LNCaP clone FGC (cell line): Measurements from ENCODE around the gene GRIK1.
"Not testable (repeated sequence)": the region's sequence is repeated elsewhere in the genome, so short reads cannot be mapped to it uniquely, and the experiment has no call there.

Experiments used
- DNase-seq: peaks from one replicate; pipeline ENCODE4 v3.0.0-alpha.2; 2011; ENCODE audit warnings: low read depth
- H3K4me3 ChIP-seq: 2 replicates; pipeline ENCODE4 v1.5.1; 2011; ENCODE audit warnings: mild to moderate bottlenecking, low read depth, low read length, control low read depth
- TF ChIP-seq, protein P1 (sequence below): IDR thresholded peaks from 2 replicates; pipeline ENCODE4 v1.5.1; 2012; ENCODE audit warnings: mild to moderate bottlenecking; ENCODE audit not compliant: control insufficient read depth, insufficient read depth; ENCODE audit errors: extremely low read depth

The GRIK1 gene

DNA sequence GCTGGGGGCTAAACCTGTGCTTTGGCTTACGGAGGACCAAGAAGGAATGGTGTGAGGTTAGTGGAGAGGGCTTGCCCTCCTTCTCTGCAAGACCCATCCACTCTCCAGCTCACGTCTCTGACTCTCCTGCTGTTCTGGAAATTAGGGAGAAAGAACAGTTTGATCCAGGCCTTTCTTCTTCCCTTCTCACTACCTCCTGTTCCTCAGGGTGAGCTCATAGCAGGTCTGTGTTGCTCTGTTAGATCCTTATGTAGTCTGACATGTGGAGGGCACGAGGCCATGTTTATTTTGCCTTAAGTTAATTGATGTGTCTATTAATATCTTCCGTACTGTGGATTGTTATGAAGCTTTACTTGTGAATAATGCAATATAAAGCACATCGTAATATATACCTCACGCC, 315.0 kb downstream of the GRIK1 start:
- TF ChIP-seq, protein P1, sequence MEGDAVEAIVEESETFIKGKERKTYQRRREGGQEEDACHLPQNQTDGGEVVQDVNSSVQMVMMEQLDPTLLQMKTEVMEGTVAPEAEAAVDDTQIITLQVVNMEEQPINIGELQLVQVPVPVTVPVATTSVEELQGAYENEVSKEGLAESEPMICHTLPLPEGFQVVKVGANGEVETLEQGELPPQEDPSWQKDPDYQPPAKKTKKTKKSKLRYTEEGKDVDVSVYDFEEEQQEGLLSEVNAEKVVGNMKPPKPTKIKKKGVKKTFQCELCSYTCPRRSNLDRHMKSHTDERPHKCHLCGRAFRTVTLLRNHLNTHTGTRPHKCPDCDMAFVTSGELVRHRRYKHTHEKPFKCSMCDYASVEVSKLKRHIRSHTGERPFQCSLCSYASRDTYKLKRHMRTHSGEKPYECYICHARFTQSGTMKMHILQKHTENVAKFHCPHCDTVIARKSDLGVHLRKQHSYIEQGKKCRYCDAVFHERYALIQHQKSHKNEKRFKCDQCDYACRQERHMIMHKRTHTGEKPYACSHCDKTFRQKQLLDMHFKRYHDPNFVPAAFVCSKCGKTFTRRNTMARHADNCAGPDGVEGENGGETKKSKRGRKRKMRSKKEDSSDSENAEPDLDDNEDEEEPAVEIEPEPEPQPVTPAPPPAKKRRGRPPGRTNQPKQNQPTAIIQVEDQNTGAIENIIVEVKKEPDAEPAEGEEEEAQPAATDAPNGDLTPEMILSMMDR: no peak
- no peak overlapping the region for H3K4me3 ChIP-seq
- no peak for DNase-seq

DNA sequence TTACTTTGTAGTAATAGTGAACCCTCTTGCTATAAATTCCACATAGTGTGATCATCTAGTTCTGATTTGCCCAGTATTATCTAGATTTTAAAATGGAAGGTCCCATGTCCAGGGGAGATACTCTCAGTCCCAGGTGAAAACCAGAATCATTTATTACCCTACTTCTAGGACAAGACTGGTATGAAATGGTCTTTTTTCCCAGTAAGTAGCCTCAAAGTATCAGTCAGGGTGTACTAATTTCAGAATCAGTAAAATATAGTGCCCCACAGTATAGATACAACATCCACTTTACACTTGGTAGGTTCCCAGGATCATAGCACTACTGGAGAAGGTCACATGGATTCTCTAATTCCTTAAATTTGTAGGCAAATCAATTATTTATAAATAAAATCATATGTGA, 318.3 kb downstream of the GRIK1 start:
- DNase-seq: no peak
- TF ChIP-seq, protein P1: no peak
- H3K4me3 ChIP-seq: no peak overlapping the region

DNA sequence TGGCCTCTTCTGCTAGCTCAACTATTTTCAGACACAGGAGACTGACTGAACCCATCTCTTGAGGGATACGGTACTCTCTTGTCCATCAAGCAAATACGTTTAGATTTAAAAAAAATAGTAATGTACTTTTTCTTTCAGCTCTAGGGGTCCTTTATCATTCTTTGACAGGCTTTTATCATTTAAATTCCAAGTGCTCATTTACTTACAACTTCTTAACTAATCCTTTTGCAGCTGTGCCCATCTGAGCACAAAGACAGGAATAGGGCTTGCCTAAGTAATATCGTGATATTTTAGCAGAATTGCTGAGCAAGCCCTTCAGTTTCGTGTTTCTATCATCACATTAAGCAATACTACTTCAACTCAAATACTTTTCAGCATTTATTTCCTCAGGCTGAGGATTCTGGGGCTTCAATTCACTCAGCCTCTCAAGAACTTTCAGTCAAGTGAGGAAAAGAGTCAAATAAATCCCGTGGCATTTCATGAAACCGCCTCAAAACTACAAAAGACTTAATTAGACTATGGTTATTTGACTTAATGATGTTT, 323.5 kb downstream of the GRIK1 start:
- H3K4me3 ChIP-seq: no peak overlapping the region
- no peak for DNase-seq
- TF ChIP-seq, protein P1: no peak

DNA sequence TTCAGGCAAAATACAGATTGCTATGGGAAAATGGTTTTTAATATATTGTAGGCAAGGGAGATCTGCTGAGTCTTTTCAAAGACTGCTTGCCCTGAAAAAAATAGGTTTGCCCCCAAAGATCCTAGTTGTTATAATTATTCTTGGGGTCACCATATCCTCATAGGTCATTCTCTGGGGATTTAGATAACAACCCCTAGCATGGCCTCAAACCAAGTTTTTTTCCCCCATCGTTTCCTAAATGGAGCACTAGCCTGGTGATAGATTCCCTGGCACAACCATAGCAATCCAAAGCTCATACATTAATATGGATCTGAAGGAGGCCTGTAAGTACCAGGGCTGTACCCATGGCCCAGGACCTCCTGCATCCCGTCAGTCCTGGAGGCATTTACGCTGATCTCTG, 325.9 kb downstream of the GRIK1 start:
- no peak overlapping the region for H3K4me3 ChIP-seq
- TF ChIP-seq, protein P1: no peak
- no peak for DNase-seq

DNA sequence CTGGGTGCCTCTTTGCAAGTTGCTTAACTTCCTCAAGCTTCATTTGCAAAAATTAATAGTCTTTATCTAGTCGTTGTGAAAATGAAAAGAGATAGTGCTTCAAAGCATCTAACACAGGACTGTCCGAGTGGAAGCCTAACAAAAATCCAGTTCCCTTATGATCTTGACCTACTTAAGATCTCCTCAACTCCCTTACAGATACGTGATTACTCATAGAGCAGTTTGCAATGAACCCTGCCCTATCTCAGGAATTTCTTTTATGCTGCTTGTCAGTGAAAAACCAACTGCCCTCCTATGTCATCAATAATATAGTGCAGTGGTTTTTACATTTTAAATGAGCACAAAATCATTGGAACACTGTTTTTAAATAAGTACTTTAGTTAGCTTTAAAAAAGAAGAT, 326.8 kb downstream of the GRIK1 start:
- DNase-seq: no peak
- TF ChIP-seq, protein P1: no peak
- no peak overlapping the region for H3K4me3 ChIP-seq

DNA sequence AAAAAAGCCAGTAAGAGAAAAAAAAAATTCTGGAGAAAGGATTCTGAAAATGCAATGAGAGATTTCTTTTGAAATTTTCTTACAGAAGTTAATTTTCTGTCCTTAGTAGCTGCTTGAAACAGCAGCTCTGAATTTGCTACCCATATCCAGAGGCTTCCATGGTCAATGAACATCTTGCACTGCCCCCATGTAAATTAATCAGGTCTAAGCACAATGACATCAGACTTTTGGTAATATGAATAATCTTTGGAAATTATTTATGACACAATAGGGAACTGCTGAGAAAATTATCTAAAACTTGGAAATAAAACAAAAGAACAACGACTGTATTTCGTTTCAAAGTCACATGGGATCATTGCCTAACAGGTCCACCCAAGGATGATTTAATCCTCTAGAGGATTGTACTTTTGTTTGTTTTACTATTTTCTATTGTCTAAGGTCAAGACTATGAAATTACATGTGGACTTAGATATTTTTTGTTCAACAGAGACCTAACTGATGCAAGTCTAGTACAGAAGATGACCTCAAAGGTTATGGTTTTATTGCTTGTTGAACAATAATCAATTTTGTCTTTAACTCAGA, 328.9 kb downstream of the GRIK1 start:
- DNase-seq: no peak
- TF ChIP-seq, protein P1: no peak

DNA sequence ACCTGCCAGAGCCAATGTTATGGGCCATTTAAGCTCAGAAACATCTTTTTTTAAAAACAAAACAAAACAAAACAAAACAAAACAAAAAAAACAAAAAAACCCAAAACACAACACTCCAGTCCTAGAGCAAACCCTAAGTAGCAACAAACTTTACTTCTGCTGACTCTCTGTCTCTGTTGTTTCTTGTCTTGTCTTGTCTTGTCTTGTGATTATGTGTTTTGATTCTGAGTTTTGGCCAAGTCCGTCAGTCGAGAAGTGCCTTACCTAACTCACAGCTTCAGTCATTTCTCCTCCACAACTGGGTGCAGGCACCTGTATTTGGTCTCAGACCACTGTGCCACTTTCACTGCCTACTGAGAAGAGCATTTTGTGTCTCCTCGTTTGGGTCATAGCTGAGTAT, 333.2 kb downstream of the GRIK1 start:
- TF ChIP-seq, protein P1: no peak
- no peak overlapping the region for H3K4me3 ChIP-seq
- DNase-seq: no peak

More for the DNA sequence above, 328.9 kb downstream of the GRIK1 start:
- H3K4me3 ChIP-seq: no peak overlapping the region

DNA sequence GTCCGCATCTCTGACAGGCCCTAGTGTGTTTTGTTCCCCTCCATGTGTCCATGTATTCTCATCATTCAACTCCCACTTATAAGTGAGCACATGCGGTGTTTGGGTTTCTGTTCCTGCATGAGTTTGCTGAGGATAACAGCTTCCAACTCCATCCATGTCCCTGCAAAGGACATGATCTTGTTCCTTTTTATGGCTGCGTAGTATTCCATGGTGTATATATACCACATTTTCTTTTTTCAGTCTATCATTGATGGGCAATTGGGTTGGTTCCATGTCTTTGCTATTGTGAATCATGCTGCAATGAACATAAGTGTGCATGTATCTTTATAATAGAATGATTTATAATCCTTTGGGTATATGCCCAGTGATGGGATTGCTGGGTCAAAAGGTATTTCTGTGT, 334.6 kb downstream of the GRIK1 start:
- not testable (repeated sequence) for DNase-seq, H3K4me3 ChIP-seq
